ENCODE results near the gene CPTP.

Gene CPTP

DNA sequence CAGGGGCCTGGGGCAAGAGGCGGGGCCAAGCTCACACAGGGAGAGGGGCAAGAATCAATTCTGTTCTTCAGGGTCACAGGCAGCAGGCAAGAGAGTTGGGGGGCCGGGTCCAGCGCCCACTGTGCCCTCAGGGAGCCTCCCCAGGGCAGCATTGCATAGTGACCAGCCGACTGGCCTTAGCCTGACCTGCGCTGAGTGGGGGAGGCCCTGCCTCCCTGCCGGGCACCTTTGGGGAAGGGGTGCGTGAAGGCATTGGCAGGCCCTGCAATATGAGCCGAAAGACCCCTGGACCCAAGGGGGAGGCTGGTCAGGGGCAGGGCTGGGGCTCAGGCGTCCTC is 32.2 kb upstream of the CPTP start:
- DNase-seq = no peak

DNA sequence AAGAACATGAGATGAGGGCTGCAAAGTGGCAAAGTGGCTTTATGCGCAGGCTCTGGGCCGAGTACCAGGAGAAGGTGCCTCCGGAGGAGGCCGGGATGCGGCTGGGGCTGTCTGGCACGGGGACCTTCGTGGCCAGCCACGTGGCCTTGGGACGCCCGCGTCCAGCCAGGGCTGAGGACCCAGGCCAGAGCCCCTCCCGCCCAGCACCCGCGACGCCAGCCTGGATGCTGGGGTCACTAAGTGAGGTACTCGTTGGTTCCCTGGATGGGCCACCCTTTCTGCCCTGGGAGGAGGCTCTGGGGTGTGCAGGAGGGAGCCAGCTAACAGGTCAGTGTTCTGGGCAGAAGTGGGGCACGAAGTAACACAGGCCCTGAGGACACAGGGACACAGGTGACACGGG is 31.8 kb upstream of the CPTP start:
- no peak for DNase-seq

DNA sequence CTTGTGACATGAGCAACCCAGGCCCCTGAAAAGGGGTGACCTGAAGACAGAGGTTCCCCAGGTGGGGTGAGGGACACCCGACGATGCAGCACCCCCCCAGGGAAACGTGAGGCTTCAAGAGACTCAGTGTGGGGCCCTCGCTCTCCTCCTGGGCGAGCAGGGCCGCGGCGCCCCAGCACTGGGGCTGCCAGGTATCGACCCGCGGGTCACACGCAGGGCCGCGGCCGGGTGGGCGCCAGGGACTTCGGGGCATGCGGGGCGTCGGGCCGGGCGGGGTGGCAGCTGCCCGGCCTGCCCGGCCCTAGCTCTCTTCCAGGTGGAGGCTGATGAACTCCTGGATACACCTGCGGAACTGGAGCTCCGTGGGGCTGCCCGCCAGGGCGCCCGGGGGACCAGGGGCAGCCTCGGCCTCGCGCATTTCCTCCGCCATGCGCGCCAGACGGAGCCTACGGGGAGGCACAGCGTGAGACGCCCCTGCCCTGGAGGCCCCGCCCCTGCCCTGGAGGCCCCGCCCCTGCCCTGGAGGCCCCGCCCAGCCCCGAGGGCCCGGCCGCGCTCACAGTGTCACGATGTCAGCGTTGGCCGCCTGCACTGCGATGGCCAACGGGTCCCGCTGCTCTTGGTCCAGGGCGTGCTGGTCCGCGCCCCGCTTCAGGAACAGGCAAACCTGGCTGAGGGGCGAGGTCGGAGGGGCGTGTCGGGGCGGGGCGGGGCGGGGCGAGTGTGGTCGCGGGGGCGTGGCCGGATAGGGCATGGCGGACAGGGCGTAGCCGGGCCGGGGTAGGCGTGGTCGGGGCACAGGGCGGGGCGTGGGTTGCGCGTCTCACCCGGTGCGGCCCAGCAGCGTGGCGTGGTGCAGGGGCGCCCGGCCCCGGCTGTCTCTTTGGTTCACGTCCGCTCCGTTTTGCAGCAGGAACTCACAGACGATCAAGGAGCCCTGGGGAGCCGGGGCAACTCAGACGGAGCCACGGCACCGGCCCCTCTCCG is 31.0 kb upstream of the CPTP start:
- no peak for DNase-seq

DNA sequence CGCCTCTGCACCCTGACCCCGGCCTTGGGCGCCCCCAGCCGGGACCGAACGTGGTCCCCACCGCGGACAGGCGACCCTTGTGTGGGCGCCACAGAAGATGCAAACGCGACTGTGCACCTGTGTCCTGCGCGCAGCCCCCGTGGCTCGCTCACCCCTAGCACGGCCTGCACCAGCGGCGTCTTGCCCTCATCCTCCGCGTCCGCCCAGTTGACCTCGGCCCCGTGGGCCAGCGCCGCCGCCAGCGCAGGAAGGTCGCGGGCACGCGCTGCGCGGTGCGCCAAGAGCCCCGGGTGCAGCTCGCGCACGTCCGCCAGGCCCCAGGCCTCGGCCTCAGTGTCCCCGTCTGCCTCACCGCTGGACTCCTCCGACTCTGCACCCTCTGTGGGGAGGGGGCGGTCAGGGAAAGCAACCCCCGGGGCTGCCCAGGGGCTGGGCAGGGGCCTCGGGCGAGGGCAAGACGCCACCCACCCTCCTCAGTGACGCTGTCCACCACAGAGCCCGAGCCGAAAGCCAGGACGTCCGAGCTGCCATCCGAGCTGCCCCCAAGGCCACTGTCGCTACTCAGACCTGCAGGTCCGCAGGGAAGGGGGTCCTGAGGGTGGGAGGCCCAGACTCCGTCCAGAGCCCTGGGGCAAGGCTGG is 30.2 kb upstream of the CPTP start:
- no peak for DNase-seq

DNA sequence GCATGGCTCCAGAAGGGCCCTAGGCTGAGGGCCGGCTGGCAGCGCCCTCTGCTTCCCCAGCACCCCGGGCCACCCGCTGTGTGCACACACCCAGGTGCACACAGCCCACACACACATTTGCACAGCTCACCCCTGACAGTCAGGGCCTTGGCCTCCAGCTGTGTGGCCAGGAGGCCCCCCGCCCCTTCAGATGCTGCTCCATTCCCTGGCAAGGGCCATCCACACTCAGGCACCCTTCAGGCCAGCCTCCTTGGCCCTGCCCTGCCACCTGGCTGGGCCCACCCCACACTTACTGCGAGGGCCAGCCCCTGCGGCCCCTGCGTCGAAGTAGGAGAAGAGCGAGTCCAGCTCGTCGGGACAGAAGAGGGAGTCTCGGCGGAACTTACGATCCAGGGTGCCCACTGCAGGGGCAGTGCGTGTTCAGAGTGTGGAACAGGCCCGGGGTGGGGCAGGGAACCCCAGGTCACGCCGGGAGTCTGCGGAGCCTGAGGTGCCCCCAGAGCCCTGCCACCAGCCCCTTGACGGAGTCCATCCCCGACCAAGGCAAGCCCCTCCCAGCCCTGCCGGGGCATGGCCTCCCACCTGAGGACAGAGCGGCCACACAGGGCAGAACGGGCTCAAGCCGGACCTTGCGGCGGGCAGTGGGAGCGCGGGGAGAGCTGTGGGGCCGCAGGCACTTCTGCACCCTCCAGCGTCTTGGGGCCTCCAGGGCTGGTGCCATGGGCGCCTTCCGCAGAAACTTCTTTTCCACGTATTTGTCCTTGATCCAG is 29.3 kb upstream of the CPTP start:
- DNase-seq = no peak

DNA sequence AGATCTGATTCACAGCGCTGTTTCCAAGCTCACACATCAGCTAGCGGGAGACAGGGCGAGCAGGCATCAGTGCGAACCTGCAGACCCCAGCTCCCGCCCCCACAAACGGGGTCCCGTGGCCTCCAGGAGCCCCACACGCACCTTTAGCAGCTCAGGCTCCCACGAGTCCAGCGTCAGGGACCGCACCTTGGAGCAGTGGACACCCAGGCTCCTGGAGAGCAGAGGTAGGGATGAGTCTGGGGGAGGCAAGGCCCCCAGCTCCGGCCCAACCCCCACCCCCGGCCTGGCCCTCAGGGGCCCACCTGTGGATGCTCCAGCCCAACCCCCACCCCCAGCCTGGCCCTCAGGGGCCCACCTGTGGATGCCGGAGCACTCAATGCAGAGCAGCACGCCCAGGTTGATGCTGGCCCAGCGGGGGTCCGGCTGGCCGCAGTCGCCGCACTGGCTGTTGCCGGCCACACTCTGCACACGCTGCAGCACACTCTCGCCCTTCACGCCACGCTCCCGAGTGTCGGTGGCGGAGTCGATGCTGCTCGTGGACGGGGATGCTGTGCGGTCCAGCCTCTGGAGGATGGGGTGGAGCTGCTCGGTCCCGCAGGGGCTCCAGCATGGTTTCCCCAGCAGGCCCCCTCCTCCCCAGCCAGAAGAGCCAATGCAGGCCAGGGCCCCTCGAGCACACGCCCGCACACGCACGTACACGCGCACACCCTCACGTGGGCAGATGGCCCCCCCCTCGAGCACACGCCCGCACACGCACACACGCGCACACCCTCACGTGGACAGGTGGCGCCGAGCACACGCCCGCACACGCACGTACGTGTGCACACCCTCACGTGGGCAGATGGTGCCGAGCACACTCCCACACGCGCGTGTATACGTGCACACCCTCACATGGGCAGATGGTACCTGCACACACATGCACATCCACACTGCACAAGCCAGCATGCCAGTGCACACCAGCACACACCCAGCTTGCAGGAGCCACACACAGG is 28.2 kb upstream of the CPTP start:
- no peak for DNase-seq

DNA sequence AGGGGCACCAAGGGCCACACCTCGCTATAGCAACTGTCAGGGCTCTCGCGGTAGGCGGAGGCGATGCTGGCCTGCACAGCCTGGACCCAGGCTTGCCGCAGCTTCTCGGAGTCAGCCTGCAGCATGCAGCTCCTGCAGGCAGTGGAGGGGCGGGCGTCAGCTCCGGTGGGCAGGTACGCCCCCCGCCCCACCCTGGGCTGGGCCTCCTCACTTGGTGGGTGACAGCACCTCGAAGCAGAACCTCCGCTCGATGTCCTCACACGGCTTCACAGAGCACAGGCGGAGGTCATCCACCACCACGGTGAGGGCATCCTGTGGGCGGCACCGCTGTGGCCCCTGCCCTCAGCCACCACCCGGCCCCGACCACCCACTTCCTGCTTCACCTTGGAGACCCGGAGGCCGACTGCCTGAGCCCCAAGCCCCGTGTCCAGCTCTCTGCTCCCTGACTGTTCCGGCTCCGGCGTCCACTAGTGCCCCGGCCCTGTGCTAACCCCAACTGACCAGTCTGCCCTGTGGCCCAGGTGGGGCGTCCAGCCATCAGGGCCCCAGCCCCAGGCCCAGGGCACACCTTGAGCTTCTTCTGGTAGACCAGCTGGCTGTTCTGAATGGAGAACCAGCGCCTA is 26.7 kb upstream of the CPTP start:
- no peak for DNase-seq

DNA sequence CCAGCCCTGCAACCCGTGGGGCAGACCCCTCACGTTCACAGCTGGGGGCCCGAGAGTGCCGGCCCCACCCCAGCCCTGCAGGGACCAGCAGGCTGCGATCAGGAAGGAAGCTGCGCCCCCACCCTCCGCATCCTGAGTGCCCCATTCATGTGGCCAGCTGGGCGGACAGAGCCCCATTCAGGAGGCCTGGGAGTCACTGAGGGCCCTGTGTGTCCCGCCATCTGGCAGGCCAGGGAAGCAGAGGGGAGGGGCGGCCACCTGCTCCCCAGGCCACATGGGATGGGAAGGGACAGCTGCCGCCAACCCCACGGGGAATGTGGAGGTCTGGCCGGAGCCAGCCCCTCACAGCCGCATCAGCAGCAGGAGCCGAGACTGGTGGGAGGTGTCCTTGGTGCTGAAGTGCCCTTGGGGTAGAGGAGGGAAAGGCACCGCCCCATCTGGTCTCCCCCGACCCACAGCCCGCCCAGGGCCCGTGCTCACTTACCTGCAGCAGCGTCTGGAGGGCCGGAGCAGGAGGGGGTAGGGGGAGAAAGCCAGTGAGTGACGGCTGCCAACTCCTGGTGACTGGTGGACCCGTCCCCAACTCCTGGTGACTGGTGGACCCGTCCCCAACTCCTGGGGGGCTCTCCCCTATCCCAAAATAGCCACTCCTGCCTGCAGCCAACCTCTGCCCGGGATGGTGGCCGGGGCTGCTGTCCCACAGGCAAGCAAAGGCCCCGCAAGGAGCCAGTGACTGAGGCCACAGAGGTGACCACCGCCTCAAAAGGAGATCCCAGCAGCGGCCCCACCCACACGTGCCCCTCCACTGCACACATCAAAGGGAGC is 25.5 kb upstream of the CPTP start:
- DNase-seq = no peak

DNA sequence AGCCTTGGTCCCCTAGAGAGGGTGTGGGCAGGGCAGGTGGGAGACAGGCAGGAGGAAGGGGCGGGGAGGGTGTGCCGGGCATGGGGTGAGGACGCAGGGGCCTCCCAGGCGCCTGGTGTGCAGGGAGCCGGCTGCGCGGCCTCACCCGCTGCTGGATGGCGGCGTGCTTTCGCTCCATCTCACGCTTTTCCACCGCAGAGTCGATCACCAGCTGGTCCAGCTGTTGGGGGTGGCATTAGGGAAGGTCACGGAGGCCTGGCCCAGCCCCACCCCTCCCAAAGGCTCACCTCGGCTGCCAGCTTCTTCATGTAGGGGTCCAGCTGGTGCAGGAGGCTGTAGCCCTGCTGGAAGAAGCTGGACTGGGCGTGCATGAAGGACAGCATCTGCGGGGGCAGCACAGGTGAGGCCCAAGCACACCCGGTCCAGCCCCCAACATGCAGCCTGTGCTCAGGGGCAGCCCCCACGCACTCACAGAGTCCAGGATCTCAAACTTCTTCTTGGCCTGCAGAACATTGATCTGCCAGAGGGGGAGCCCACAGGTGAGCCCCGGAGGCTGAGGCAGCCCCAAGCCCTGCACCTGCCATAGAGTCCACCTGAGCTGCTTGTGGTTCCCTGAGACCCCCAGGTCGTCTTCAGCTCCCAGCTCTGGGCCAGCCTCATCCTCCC is 24.8 kb upstream of the CPTP start:
- DNase-seq = no peak

DNA sequence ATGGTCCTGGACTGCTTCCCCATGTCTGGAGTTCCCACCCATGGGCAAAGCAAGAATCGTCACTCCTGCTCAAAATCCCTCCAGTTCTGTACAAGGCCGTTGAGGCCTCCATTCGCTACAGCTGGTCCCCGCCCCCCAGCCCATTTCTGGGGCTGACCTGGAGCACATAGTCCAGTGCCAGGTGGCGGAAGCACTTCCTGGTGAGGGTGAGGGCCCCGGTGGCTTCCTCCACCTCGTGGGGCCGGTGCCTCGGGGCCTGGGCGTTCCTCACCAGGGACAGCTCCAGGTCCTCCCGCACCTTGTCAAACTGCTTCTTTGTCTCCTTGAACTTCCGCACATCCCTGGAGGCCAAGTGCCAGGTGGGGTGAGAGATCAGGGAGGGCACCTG is 24.3 kb upstream of the CPTP start:
- DNase-seq = no peak

DNA sequence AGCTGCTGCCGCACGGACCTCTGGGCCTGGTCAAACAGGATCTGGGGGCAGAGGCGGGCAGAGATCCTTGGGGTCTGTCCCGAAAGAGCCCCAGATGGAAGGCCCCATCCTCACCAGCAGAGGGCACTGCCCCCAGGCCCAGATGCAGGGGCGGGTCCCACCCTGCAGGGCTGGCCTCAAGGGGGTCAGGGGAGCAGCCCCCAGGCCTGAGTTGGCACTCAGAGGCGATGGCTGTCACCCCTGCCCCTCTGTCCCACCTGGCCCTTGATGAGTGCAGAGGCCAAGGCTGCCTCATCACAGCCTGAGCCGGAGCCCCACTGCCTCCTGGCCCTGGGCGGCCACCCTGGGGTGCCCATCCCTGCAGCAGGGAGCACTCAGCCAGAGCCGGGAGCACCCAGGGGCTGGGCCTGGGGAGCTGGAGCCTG is 22.6 kb upstream of the CPTP start:
- DNase-seq = no peak

DNA sequence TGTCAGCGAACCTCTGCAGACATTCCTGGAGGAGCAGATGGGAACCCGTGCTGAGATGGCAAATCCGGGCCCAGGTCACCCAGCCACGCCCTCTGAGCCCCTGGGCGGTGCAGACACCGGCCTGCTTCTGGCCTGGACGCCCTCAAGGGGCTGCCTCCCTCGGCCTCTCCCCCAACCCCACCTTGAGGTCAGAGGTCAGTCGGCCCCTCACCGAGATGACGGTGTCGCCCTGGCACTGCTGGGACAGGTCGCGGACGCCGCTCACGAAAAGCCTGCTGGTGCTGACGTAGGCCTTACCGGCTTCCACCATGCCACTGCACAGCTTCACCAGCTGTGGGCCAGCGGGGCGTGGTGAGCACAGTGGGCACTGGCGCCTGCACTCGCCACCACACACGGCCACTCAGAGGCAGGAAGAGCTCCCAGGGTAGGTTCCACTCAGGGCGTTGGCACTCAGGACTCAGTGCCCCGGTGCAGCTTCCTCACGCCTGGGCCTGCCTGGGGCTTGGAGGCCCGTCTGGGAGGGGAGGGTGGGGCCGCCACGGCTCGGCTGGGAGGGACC is 21.6 kb upstream of the CPTP start:
- no peak for DNase-seq

DNA sequence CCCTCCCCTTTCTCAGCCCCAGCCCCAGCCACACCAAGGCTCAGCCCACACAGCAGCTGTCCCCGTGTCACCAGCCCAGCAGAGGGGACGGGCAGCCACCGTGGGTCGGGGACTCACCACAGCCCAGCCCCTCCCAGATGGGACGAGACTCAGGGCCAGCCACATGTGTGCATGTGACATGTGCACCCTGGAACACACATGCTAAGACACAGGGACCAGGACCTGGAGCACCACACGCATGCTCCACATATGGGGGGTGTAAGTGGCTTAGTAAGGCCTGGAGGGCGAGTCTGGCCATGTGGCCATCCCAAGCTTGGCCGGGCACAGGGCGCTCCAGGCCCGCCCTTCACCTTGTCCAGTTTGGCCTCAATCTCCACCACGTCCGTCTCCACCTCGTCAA is 20.9 kb upstream of the CPTP start:
- DNase-seq = no peak

DNA sequence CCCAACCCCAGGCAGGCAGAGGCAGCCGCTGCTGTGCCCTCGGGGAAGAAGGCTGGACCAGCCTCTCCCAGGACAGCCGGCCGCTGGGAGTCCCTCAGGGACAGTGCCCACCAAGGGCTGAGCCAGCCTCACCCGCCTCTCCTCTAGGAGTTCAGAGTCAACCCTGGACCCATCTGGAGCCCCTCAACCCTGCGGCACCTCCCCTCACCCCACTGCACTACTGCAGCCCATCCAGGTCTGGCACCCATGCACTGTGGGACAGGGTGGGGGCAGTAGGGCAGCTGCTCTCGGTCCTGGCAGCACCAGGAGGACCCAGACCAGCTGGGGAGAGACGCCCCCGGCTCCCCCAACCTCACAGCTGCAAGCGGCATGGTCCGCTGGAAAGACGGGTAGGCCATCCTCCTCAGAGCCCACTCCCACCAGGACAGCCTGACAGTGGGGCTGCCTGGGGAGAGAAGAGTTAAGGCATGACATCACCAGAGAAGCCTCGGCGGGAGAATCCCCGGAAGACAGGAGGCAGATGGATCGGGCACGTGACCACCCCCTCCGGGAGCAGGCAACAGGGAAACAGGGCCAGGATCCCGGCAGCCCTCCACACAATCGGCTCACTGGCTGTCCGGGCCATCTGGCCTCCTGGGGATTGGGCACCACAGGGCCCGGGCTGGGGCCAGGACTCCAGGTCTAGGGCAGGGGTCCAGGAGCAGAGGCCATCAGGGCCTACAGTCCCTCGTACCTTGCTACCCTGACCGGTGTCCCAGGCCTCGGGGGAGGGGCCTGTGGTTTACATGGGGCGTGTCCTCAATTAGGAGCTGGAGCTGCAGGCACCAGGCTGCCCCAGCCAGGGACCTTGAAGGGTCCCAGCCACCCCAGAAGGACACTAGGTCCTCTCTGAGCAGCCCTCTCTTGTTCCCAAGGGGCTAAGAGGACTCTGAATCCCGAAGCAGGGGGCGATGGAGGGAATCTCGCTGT is 20.0 kb upstream of the CPTP start:
- peak; percentile 82 for DNase-seq

DNA sequence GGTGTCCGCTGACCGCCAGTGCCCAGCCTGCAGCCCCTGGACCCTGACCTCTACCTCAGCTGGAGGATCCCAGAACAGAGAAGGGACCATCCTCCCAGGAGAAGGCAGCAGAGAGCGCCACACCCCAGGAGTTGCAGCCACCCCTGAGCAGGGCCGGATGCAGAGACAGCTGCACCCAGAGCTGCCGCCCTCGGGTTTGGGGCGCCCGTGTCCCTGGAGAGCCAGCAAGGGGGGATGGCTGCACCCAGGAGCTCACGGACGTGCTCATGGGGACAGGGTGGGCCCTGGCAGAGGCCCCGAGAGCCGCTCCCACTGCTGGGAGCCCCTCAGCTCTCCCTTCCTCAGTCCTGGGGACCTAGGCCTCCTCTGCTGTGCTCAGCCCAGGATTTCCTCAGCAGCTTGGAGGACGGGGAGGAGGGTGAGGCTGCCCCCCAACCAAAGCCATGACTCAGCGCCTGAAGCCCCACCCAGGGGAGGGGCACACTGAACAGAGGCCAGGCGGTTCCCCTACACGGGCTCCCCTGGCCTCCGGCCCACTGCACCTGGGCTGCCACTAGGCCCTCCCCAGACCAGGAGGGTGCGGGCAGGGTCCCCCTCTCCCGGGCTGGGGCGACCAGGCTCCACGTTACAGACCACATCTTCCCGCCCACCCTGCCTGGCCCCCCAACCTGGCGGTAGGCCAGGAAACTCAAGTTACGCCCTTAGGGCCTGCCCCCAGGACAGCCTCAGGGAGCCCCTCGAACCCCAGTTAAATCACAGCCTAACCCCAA is 19.1 kb upstream of the CPTP start:
- peak; percentile 80 for DNase-seq

DNA sequence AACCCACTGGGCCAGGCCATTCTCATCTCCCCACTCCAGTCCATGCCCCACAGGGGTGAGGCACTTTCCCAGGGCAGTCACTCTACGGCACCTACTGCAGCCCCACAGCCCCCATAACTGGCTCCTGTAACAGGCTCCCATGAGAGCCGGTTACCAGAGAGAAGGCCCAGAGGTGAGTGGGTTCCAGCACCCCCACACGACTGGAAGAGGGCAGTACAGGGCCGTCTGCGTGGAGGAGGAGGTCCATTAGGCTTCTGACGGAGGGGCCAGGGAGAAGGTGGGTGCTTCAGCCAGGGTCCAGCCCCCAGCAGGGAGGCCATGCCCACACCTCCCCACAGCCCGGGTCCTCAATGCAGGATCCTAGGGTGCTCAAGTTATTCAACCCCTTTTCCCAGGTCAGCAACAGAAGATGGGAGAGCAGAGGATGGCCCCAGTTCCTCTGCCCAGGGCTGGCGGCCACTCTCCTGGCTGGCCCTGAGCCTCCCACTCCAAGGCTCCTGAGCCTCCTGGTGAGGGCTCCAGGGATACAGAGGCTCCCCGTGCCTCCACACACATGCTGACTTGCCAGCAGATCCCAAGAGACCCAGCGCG is 18.4 kb upstream of the CPTP start:
- no peak for DNase-seq

DNA sequence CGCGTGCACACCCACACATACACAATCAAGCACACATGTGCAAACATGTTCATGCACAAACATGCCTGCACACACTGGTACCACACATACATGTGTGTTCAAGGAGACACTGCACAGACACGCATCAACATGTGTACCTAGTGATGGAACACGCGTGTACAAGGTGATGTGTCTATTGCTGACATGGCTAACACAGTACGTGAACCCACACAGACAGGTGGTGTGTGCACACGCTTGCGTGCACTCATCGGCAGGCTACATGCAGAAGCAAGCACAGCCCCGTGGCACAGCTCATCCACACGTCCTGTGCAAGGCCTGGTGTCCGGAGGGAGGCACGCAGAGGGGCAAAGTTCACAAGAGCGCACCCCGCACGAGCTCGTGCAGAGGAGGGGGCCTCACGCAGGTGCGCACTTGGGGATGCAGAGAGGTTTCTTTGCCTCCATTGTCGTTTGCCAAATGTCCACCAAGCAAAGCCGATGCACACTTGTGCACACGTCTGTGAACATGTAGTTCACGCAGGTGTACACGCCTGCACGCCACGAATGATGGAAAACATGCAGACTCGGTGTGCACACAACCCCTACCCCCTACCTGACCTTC is 17.8 kb upstream of the CPTP start:
- no peak for DNase-seq
